HG02610 (cell line): ENCODE measurements around the gene IFRD1.
"Not testable (repeated sequence)": the region's sequence is repeated elsewhere in the genome, so short reads cannot be mapped to it uniquely, and the experiment has no call there.

Experiments
- ATAC-seq: cut with Tn5 transposase; IDR thresholded peaks from one replicate; pipeline ENCODE4 v1.9.1; 2021; ENCODE audit warnings: mild to moderate bottlenecking, moderate library complexity; ENCODE audit not compliant: unreplicated experiment

Gene IFRD1

DNA sequence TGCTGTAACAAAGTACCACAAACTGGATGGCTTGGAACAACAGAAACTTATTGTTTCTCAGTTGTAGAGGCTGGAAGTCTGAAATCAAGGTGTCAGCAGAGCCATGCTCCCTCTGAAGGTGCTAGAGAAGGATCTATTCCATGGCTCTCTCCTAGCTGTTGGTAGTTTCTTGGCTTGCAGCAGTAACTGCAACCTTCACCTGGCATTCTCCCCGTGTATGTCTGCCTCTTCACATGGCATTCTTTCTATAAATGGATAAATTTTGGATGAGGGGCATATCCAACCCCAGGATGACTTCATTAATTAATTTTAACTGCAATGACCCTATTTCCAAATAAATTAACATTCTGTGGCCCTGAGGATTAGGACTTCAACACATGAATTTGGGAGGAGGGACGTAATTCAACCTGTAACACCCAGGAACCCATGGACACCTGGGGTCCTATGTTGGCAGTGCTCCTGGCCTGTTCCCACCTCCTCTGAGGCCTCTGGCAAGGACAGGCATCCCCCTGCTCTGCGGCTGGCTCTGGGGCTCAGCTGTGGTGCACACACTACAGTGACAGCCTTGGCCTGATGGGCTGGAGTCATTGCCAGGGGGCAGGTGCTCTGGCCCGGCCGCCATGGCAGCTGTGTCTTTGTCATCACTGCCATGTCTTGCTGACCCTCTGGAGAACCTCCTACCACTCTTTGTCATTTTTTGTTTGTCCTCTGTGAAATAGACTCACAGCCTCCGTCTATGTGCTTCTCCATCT, 61.4 kb downstream of the IFRD1 start:
- no peak for ATAC-seq

- ATAC-seq, result no peak
Measured at GRCh38 chr7:112512451-112513210, 62.4 kb downstream of the IFRD1 start.

GRCh38 chr7:112515989-112516388, 65.7 kb downstream of the IFRD1 start:
- ATAC-seq, result no peak

DNA sequence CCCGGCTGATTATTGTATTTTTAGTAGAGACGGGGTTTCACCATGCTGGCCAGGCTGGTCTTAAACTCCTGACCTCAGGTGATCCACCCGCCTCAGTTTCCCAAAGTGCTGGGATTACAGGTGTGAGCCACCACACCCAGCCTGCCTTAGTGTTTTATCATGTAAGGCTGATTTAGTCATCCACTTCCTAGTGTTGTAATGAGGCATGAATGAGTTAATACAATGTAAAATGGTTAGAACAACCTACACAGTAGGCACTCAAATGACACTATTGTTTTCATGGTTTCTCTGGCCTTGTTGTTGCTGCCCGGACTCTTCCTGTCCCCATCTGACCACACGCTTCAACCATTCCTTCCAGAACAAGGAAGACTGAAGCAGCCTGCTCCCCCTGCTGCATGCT, 66.2 kb downstream of the IFRD1 start:
- not testable (repeated sequence) for ATAC-seq

DNA sequence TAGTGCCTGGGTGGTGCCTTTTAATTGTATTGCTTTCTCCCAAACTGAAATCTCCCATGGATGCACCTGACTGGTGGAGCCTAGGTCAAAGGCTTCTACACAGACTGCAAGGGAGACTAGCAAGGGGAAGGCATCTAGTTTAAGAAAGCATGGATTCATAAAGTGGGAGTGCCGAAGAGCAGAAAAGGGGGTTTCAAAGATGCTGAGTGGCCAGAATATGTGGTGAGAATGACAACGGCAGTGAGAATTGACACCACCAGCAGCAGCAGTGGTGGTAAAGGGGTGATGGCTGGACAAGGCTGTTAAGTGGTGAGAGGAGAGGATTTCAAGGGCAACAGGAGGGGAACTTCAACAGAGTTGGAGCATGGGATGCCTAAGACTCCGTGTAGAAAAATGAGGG, 67.2 kb downstream of the IFRD1 start:
- ATAC-seq, result no peak

DNA sequence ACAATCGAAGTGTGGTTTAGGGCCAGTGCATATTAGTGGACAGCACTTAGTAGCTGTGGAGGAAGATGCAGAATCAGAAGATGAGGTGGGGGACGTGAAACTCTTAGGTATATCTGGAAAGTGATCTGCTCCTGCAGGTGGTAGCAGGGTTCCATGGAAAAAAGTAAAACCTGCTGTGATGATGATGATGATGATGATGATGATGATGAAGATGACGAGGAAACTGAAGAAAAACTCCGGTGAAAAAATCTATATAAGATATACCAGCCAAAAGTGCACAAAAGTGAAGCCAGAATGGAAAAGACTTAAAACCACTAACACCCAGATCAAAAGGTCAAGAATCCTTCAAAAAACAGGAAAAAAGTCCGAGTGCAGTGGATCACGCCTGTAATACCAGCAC, 70.5 kb downstream of the IFRD1 start:
- no peak for ATAC-seq

DNA sequence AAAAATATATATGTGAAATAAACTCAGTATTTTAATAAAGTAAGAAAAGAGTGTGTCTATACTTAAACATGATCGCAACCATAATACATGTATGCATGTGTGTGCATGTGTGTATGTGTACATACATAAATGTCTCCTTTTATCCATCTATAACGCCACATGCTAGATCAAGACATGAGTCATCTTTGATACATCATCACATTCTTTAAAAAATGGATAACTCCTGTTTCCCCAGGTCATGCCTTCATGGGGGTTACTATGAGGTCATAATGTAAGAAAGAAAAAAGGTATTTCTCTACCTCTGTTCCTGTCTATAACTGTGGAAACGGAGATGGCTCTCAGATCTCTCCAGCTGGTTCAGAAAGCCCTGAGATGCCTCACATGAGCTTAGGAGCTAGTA, 71.7 kb downstream of the IFRD1 start:
- no peak for ATAC-seq

DNA sequence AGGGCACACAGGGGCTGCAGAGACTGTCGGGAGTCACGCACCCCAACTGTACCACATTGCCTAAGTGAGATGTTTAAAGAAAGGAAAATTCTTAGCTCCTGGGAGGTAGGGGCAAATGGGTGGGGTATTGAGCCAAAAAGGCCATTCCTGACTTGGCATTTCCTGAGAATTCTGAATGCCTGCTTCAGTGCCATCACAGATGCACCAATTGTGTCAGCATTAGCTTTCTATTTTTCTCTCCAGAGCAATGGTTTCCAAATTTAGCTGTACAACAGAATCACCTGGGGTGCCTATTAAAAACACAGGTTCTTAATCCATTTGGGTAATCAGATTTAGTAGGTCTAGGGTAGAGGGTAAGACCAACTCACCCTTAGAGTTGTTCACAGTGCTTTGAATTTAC, 73.6 kb downstream of the IFRD1 start:
- ATAC-seq, result no peak
